ENCODE results near the gene NT5E. TPM values are rescaled to one million over a fixed set of nuclear protein-coding genes. Genes with fewer than 3 reads are reported as not detected.

The NT5E gene
- total and polyA plus RNA-seq, 2 of the 13 experiments (the other 11 are each of a cell fraction or from before 2014, with no cell fraction given): 9.5 to 33.0 TPM

GRCh38 chr6:85449818-85450759 is at the start of gene NT5E (continued):
- TF ChIP-seq UBTF (CRISPR knock-in tag; IDR thresholded peaks at IDR 0.05): peak; percentile 89
- TF ChIP-seq ZNF101 (CRISPR knock-in tag; IDR thresholded peaks at IDR 0.05; ENCODE audit: borderline replicate concordance, low read depth): no peak
- TF ChIP-seq ZNF780A (CRISPR knock-in tag; IDR thresholded peaks at IDR 0.05): no peak
- no peak for TF ChIP-seq LRRFIP1 (CRISPR knock-in tag; conservative IDR thresholded peaks at IDR 0.05)
- peak; percentile 61; the same call in 1 of the 2 replicates for TF ChIP-seq KLF12 (CRISPR knock-in tag; IDR thresholded peaks at IDR 0.05; ENCODE audit: borderline replicate concordance)
- no peak for TF ChIP-seq TBX3 (IDR thresholded peaks at IDR 0.05; ENCODE audit: borderline replicate concordance)
- peak; percentile 88 for TF ChIP-seq TOPORS (CRISPR knock-in tag; IDR thresholded peaks at IDR 0.05)
- TF ChIP-seq GATAD1 (CRISPR knock-in tag; IDR thresholded peaks at IDR 0.05): peak; percentile 23; the same call in 1 of the 2 replicates
- no peak for TF ChIP-seq U2AF1 (optimal IDR thresholded peaks at IDR 0.05; ENCODE audit: low read depth, low read length)
- TF ChIP-seq, protein P1, sequence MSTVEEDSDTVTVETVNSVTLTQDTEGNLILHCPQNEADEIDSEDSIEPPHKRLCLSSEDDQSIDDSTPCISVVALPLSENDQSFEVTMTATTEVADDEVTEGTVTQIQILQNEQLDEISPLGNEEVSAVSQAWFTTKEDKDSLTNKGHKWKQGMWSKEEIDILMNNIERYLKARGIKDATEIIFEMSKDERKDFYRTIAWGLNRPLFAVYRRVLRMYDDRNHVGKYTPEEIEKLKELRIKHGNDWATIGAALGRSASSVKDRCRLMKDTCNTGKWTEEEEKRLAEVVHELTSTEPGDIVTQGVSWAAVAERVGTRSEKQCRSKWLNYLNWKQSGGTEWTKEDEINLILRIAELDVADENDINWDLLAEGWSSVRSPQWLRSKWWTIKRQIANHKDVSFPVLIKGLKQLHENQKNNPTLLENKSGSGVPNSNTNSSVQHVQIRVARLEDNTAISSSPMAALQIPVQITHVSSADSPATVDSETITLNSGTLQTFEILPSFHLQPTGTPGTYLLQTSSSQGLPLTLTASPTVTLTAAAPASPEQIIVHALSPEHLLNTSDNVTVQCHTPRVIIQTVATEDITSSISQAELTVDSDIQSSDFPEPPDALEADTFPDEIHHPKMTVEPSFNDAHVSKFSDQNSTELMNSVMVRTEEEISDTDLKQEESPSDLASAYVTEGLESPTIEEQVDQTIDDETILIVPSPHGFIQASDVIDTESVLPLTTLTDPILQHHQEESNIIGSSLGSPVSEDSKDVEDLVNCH (CRISPR knock-in tag; IDR thresholded peaks at IDR 0.05): 0 out of 2 replicates have a peak, but pooled peaks have one; percentile 56
- no peak for TF ChIP-seq MAFF (IDR thresholded peaks at IDR 0.05; ENCODE audit: low read depth, low read length)
- TF ChIP-seq JUN (CRISPR knock-in tag; IDR thresholded peaks at IDR 0.05): 0 out of 2 replicates have a peak, but pooled peaks have one; percentile 27
- TF ChIP-seq, protein P2, sequence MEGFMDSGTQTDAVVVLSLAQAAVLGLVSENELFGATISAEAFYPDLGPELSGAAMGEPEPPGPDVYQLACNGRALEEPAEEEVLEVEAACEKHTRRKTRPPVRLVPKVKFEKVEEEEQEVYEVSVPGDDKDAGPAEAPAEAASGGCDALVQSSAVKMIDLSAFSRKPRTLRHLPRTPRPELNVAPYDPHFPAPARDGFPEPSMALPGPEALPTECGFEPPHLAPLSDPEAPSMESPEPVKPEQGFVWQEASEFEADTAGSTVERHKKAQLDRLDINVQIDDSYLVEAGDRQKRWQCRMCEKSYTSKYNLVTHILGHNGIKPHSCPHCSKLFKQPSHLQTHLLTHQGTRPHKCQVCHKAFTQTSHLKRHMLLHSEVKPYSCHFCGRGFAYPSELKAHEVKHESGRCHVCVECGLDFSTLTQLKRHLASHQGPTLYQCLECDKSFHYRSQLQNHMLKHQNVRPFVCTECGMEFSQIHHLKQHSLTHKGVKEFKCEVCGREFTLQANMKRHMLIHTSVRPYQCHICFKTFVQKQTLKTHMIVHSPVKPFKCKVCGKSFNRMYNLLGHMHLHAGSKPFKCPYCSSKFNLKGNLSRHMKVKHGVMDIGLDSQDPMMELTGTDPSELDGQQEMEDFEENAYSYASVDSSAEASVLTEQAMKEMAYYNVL (CRISPR knock-in tag; IDR thresholded peaks at IDR 0.05; ENCODE audit: borderline replicate concordance): peak; percentile 29; the same call in 1 of the 2 replicates
- no peak for TF ChIP-seq ZKSCAN1 (IDR thresholded peaks at IDR 0.05; ENCODE audit: low read length)

Data from HepG2 (cell line).